SH-SY5Y (cell line): ENCODE measurements around the gene SOX6.

Source experiments
- GATA2 ChIP-seq: IDR thresholded peaks from 2 replicates; pipeline ENCODE4 v1.6.1; 2011; ENCODE audit warnings: mild to moderate bottlenecking, low read depth, low read length
- GATA3 ChIP-seq: IDR thresholded peaks from 2 replicates; pipeline ENCODE4 v1.6.1; 2011; ENCODE audit warnings: low read depth, mild to moderate bottlenecking, low read length, moderate library complexity

- no peak for TF ChIP-seq GATA2
- TF ChIP-seq GATA3 = no peak
Measured at GRCh38 chr11:16359369-16359768, 3.0 kb upstream of the SOX6 start.
